ENCODE results near the gene PDE4B. TPM values are rescaled to one million over a fixed set of nuclear protein-coding genes. Genes with fewer than 3 reads are reported as not detected.

PDE4B gene
- polyA plus RNA-seq, 2 of the 4 experiments (the other 2 are of a cell fraction): 20.2 to 56.8 TPM

GRCh38 chr1:65772607-65773006 is 20.1 kb upstream of the PDE4B start:
- FAIRE-seq (no peak), ATAC-seq (no peak), DNase-seq (ENCODE audit: low read depth in 1 of 2, low spot score in 1 of 2) (no peak)
- ChIA-PET CTCF (no interaction called here), POLR2A (no interaction called here)
- Histone ChIP-seq H3K9me3 (no peaks in the 10 kb centered on the region), H3K4me3 (no peak overlapping the region), H3K4me1 (no peaks in the 10 kb centered on the region), H3K27ac (no peak overlapping the region), H3K4me2 (no peak overlapping the region)
- 0% methylated on average over 2 of the region's 2 CpGs for WGBS (ENCODE audit: missing lambda C conversion rate)
- no peak for TF ChIP-seq BHLHE40 (IDR thresholded peaks at IDR 0.05; ENCODE audit: low read depth, low read length)
- TF ChIP-seq ELK1 (IDR thresholded peaks at IDR 0.05; ENCODE audit: low read depth, low read length): no peak
- TF ChIP-seq HES2 (IDR thresholded peaks at IDR 0.05): no peak
- no peak for TF ChIP-seq RARB (CRISPR knock-in tag; IDR thresholded peaks at IDR 0.05)
- no peak for TF ChIP-seq EHF (CRISPR knock-in tag; IDR thresholded peaks at IDR 0.05)
- TF ChIP-seq ESRRA (IDR thresholded peaks at IDR 0.05; ENCODE audit: borderline replicate concordance, low read length): no peak
- TF ChIP-seq CTCF (IDR thresholded peaks at IDR 0.05): no peak
- TF ChIP-seq HOXB5 (CRISPR knock-in tag; IDR thresholded peaks at IDR 0.05): no peak
- no peak for TF ChIP-seq HDAC2 (IDR thresholded peaks at IDR 0.05)
- TF ChIP-seq MAX (IDR thresholded peaks at IDR 0.05): no peak
- TF ChIP-seq KDM5A (IDR thresholded peaks at IDR 0.05): no peak
- no peak for TF ChIP-seq E2F6 (IDR thresholded peaks at IDR 0.05; ENCODE audit: borderline replicate concordance, low read depth)
- no peak for TF ChIP-seq FOSB (CRISPR knock-in tag; IDR thresholded peaks at IDR 0.05)
- no peak for TF ChIP-seq ZSCAN20 (CRISPR knock-in tag; IDR thresholded peaks at IDR 0.05)
- no peak for TF ChIP-seq CHD2 (IDR thresholded peaks at IDR 0.05; ENCODE audit: low read length, partially characterized antibody)

GRCh38 chr1:65773391-65774123 is 19.1 kb upstream of the PDE4B start:
- POLR2A ChIA-PET: no interaction called here
- H3K4me2 ChIP-seq: no peak overlapping the region
- H3K9me3 ChIP-seq: no peaks in the 10 kb centered on the region
- 32% methylated on average over 4 of the region's 4 CpGs for WGBS (ENCODE audit: missing lambda C conversion rate)
- CTCF ChIA-PET: no interaction called here
- H3K4me3 ChIP-seq: no peak overlapping the region
- no peak overlapping the region for H3K27ac ChIP-seq
- DNase-seq (ENCODE audit: low read depth in 1 of 2, low spot score in 1 of 2) (no peak), ATAC-seq (no peak), FAIRE-seq (no peak)
- no peaks in the 10 kb centered on the region for H3K4me1 ChIP-seq
- TF ChIP-seq POLR2A (IDR thresholded peaks at IDR 0.05; ENCODE audit: low read length): no peak
- no peak for TF ChIP-seq REST (IDR thresholded peaks at IDR 0.05)
- TF ChIP-seq HDAC2 (IDR thresholded peaks at IDR 0.05): no peak
- no peak for TF ChIP-seq JUN (IDR thresholded peaks at IDR 0.05)
- TF ChIP-seq KDM5A (IDR thresholded peaks at IDR 0.05): no peak
- TF ChIP-seq RARB (CRISPR knock-in tag; IDR thresholded peaks at IDR 0.05): no peak
- no peak for TF ChIP-seq MAZ (IDR thresholded peaks at IDR 0.05; ENCODE audit: borderline replicate concordance, low read depth, low read length)
- TF ChIP-seq NR3C1 (IDR thresholded peaks at IDR 0.05): no peak
- no peak for TF ChIP-seq MAX (IDR thresholded peaks at IDR 0.05)
- no peak for TF ChIP-seq HOXB13 (CRISPR knock-in tag; IDR thresholded peaks at IDR 0.05; ENCODE audit: low read depth)
- no peak for TF ChIP-seq CTCF (IDR thresholded peaks at IDR 0.05)
- TF ChIP-seq CHD4 (IDR thresholded peaks at IDR 0.05; ENCODE audit: borderline replicate concordance): no peak
- no peak for TF ChIP-seq ZNF302 (CRISPR knock-in tag; IDR thresholded peaks at IDR 0.05)
- TF ChIP-seq CHD2 (IDR thresholded peaks at IDR 0.05; ENCODE audit: low read length, partially characterized antibody): no peak
- TF ChIP-seq HMGXB4 (CRISPR knock-in tag; IDR thresholded peaks at IDR 0.05; ENCODE audit: borderline replicate concordance): no peak

Measured in A549 (cell line).